Neural cell (in vitro differentiated cells): Measurements from ENCODE around the gene UTP20. TPM values are rescaled to one million over a fixed set of nuclear protein-coding genes. Genes with fewer than 3 reads are reported as not detected.

ENCODE experiments used
- H2AFZ ChIP-seq: fragments of 200-600, 300-800 bp; sonication (generic), shearing (Covaris generic); 2 replicates; pipeline ENCODE4 v1.6.0; 2014; ENCODE audit warnings: low read depth, mild to moderate bottlenecking, antibody characterized with exemption, low read length, moderate library complexity
- H3F3A ChIP-seq: fragments of 200-600 bp; shearing (Covaris generic); 2 replicates; pipeline ENCODE4 v1.6.1; 2016; ENCODE audit warnings: mild to moderate bottlenecking, moderate library complexity, mixed read lengths, antibody characterized with exemption, low read length; ENCODE audit not compliant: insufficient read depth, poor library complexity, severe bottlenecking
- H3K27ac ChIP-seq: fragments of 200-600, 300-800 bp; sonication (generic), shearing (Covaris generic); 2 replicates; pipeline ENCODE4 v1.5.1; 2014; ENCODE audit warnings: mild to moderate bottlenecking, low read length, moderate library complexity
- H3K27me3 ChIP-seq: fragments of 300-800, 200-600 bp; sonication (generic), shearing (Covaris generic); 2 replicates; pipeline ENCODE4 v1.6.0; 2014; ENCODE audit warnings: mild to moderate bottlenecking, low read depth, low read length, moderate library complexity; ENCODE audit not compliant: insufficient read depth
- H3K36me3 ChIP-seq: fragments of 300-800, 200-600 bp; sonication (generic), shearing (Covaris generic); 2 replicates; pipeline ENCODE4 v1.5.1; 2014; ENCODE audit warnings: mild to moderate bottlenecking, antibody characterized with exemption, low read length, moderate library complexity; ENCODE audit not compliant: insufficient read depth
- H3K4me2 ChIP-seq: fragments of 300-800, 200-600 bp; sonication (generic), shearing (Covaris generic); 2 replicates; pipeline ENCODE4 v1.6.0; 2014; ENCODE audit warnings: mild to moderate bottlenecking, low read length
- H3K4me3 ChIP-seq: fragments of 300-800, 200-600 bp; sonication (generic), shearing (Covaris generic); 2 replicates; pipeline ENCODE4 v1.5.1; 2014; ENCODE audit warnings: mild to moderate bottlenecking, low read length, moderate library complexity
- H3K79me2 ChIP-seq: fragments of 200-600 bp; shearing (Covaris generic); replicated peaks from 2 replicates; pipeline ENCODE4 v1.6.0; 2014; ENCODE audit warnings: mild to moderate bottlenecking, low read length, moderate library complexity; ENCODE audit not compliant: insufficient read depth
- H3K9ac ChIP-seq: fragments of 300-800, 200-600 bp; sonication (generic), shearing (Covaris generic); 2 replicates; pipeline ENCODE4 v1.6.1; 2016; ENCODE audit warnings: mild to moderate bottlenecking, low read length, mixed read lengths
- H3K9me2 ChIP-seq: fragments of 200-600 bp; shearing (Covaris generic); 2 replicates; pipeline ENCODE4 v1.6.1; 2016; ENCODE audit warnings: mild to moderate bottlenecking, low read length, mixed read lengths; ENCODE audit not compliant: insufficient read depth
- H3K9me3 ChIP-seq: fragments of 200-600, 300-800 bp; sonication (generic), shearing (Covaris generic); 2 replicates; pipeline ENCODE4 v1.6.1; 2016; ENCODE audit warnings: mild to moderate bottlenecking, mixed run types, low read length, moderate library complexity, mixed read lengths
- H4K20me1 ChIP-seq: fragments of 200-600 bp; shearing (Covaris generic); 2 replicates; pipeline ENCODE4 v1.6.1; 2016; ENCODE audit warnings: mild to moderate bottlenecking, mixed run types; ENCODE audit not compliant: insufficient read depth
- EP300 ChIP-seq: fragments of 450-650 bp; conservative IDR thresholded peaks from 2 replicates; pipeline ENCODE4 v1.6.1; 2014; ENCODE audit warnings: antibody characterized with exemption, mild to moderate bottlenecking, moderate library complexity; ENCODE audit not compliant: poor library complexity, severe bottlenecking
- EZH2 ChIP-seq: fragments of 200-600, 300-800 bp; shearing (Covaris generic), sonication (generic); IDR thresholded peaks from 2 replicates; pipeline ENCODE4 v1.6.1; 2014; ENCODE audit warnings: antibody characterized with exemption, low read length, borderline replicate concordance, mild to moderate bottlenecking; ENCODE audit not compliant: insufficient read depth, poor library complexity, severe bottlenecking
- MXI1 ChIP-seq: fragments of 450-650 bp; conservative IDR thresholded peaks from 2 replicates; pipeline ENCODE4 v1.6.1; 2014; ENCODE audit warnings: antibody characterized with exemption, mild to moderate bottlenecking; ENCODE audit not compliant: poor library complexity, severe bottlenecking
- POLR2AphosphoS5 ChIP-seq: IDR thresholded peaks from 2 replicates; pipeline ENCODE4 v1.6.1; 2012
- RAD21 ChIP-seq: fragments of 450-650 bp; conservative IDR thresholded peaks from 2 replicates; pipeline ENCODE4 v1.6.1; 2014; ENCODE audit warnings: antibody characterized with exemption, mild to moderate bottlenecking, moderate library complexity
- SMC3 ChIP-seq: fragments of 450-650 bp; conservative IDR thresholded peaks from 2 replicates; pipeline ENCODE4 v1.6.1; 2014; ENCODE audit warnings: antibody characterized with exemption, mild to moderate bottlenecking, moderate library complexity; ENCODE audit not compliant: poor library complexity
- TAF1 ChIP-seq: IDR thresholded peaks from 2 replicates; pipeline ENCODE4 v1.6.1; 2012; ENCODE audit warnings: low read depth
- polyA plus RNA-seq: library from polyadenylated mRNA; depleted of rRNA; stranded (reverse); fragments of >200 nt; gene quantifications from 2 replicates; pipeline ENCODE4 v1.2.3, GENCODE V29; 2014
- TF ChIP-seq, protein P1 (sequence below): fragments of 450-650 bp; IDR thresholded peaks from 2 replicates; pipeline ENCODE4 v1.5.1; 2014; ENCODE audit warnings: antibody characterized with exemption, mild to moderate bottlenecking, moderate library complexity; ENCODE audit not compliant: poor library complexity, severe bottlenecking
- TF ChIP-seq, protein P2 (sequence below): IDR thresholded peaks from 2 replicates; pipeline ENCODE4 v1.6.1; 2012; ENCODE audit warnings: borderline replicate concordance

Gene UTP20
- polyA plus RNA-seq, 1 donor from 2014 or later, result 2.6 TPM

DNA sequence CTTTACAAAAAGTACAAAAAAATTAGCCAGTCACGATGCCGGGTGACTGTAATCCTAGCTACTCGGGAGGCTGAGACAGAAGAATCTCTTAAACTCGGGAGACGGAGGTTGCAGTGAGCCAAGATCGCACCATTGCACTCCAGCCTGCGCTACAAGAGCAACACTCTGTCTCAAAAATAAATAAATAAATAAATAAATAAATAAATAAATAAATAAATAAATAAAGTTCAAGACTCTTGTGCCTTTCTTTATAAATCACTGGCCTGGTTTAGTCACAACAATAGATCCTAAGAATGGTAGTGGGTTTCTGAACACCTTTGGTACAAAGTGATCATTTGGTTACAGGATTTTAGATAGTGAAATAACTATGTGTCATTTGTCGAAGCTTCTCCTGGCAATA lies 81.5 kb downstream of the UTP20 start:
- H3K9me2 ChIP-seq, result no peaks in the 10 kb centered on the region
- H3K9me3 ChIP-seq, result no peaks in the 10 kb centered on the region
- H3K4me3 ChIP-seq, result no peak overlapping the region
- H3F3A ChIP-seq, result no peaks in the 10 kb centered on the region
- no peak overlapping the region for H3K27ac ChIP-seq
- no peaks in the 10 kb centered on the region for H3K36me3 ChIP-seq
- H2AFZ ChIP-seq, result no peak overlapping the region
- H4K20me1 ChIP-seq, result no peaks in the 10 kb centered on the region
- no peaks in the 10 kb centered on the region for H3K27me3 ChIP-seq
- H3K4me2 ChIP-seq, result no peak overlapping the region
- TF ChIP-seq EZH2, result no peak
- TF ChIP-seq, protein P1, sequence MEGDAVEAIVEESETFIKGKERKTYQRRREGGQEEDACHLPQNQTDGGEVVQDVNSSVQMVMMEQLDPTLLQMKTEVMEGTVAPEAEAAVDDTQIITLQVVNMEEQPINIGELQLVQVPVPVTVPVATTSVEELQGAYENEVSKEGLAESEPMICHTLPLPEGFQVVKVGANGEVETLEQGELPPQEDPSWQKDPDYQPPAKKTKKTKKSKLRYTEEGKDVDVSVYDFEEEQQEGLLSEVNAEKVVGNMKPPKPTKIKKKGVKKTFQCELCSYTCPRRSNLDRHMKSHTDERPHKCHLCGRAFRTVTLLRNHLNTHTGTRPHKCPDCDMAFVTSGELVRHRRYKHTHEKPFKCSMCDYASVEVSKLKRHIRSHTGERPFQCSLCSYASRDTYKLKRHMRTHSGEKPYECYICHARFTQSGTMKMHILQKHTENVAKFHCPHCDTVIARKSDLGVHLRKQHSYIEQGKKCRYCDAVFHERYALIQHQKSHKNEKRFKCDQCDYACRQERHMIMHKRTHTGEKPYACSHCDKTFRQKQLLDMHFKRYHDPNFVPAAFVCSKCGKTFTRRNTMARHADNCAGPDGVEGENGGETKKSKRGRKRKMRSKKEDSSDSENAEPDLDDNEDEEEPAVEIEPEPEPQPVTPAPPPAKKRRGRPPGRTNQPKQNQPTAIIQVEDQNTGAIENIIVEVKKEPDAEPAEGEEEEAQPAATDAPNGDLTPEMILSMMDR, result no peak
- no peak for TF ChIP-seq MXI1
- no peak for TF ChIP-seq SMC3
- TF ChIP-seq TAF1, result no peak
- TF ChIP-seq EP300, result no peak
- no peak for TF ChIP-seq RAD21
- TF ChIP-seq POLR2AphosphoS5, result no peak
- TF ChIP-seq, protein P2, sequence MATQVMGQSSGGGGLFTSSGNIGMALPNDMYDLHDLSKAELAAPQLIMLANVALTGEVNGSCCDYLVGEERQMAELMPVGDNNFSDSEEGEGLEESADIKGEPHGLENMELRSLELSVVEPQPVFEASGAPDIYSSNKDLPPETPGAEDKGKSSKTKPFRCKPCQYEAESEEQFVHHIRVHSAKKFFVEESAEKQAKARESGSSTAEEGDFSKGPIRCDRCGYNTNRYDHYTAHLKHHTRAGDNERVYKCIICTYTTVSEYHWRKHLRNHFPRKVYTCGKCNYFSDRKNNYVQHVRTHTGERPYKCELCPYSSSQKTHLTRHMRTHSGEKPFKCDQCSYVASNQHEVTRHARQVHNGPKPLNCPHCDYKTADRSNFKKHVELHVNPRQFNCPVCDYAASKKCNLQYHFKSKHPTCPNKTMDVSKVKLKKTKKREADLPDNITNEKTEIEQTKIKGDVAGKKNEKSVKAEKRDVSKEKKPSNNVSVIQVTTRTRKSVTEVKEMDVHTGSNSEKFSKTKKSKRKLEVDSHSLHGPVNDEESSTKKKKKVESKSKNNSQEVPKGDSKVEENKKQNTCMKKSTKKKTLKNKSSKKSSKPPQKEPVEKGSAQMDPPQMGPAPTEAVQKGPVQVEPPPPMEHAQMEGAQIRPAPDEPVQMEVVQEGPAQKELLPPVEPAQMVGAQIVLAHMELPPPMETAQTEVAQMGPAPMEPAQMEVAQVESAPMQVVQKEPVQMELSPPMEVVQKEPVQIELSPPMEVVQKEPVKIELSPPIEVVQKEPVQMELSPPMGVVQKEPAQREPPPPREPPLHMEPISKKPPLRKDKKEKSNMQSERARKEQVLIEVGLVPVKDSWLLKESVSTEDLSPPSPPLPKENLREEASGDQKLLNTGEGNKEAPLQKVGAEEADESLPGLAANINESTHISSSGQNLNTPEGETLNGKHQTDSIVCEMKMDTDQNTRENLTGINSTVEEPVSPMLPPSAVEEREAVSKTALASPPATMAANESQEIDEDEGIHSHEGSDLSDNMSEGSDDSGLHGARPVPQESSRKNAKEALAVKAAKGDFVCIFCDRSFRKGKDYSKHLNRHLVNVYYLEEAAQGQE, result no peak
- no peak overlapping the region for H3K9ac ChIP-seq
- H3K79me2 ChIP-seq, result no peaks in the 10 kb centered on the region

DNA sequence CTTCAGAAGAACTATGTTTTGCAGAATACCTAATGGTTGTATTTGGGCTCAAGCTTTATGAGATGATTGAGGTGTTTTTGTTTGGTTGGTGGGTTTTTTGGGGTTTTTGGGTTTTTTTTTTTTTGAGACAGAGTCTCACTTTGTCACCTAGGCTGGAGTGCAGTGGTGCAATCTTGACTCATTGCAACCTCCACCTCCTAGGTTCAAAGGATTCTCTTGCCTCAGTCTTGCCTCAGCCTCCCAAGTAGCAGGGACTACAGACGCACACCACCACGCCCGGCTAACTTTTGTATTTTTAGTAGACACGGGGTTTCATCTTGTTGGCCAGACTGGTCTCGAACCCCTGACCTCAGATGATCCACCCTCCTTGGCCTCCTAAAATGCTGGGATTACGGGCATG lies 88.1 kb downstream of the UTP20 start:
- Histone ChIP-seq H2AFZ (no peak overlapping the region), H3K36me3 (no peaks in the 10 kb centered on the region), H3K4me3 (no peak overlapping the region)

More for the DNA sequence above, 88.1 kb downstream of the UTP20 start:
- Histone ChIP-seq H3F3A (no peaks in the 10 kb centered on the region), H3K27me3 (no peaks in the 10 kb centered on the region), H3K79me2 (no peaks in the 10 kb centered on the region), H4K20me1 (no peaks in the 10 kb centered on the region), H3K9me3 (no peaks in the 10 kb centered on the region), H3K27ac (no peak overlapping the region), H3K9me2 (no peaks in the 10 kb centered on the region), H3K9ac (no peak overlapping the region), H3K4me2 (no peak overlapping the region)
- TF ChIP-seq SMC3 (no peak), EZH2 (no peak), TAF1 (no peak), MXI1 (no peak), POLR2AphosphoS5 (no peak), RAD21 (no peak)
- TF ChIP-seq, protein P1, result no peak
- TF ChIP-seq, protein P2, result no peak
